Eye (tissue), 1 donor: ENCODE data around the gene C17orf78.
"Not testable (repeated sequence)": the region's sequence is repeated elsewhere in the genome, so short reads cannot be mapped to it uniquely, and the experiment has no call there.

Experiments
- DNase-seq: peaks from one replicate; pipeline ENCODE4 v3.0.0-alpha.2; 2015

C17orf78 gene

GRCh38 chr17:37441369-37442014 lies 65.7 kb downstream of the C17orf78 start:
- not testable (repeated sequence) for DNase-seq
